ENCODE results near the gene TBC1D19.
"Not testable (repeated sequence)": the region's sequence is repeated elsewhere in the genome, so short reads cannot be mapped to it uniquely, and the experiment has no call there.

The TBC1D19 gene

DNA sequence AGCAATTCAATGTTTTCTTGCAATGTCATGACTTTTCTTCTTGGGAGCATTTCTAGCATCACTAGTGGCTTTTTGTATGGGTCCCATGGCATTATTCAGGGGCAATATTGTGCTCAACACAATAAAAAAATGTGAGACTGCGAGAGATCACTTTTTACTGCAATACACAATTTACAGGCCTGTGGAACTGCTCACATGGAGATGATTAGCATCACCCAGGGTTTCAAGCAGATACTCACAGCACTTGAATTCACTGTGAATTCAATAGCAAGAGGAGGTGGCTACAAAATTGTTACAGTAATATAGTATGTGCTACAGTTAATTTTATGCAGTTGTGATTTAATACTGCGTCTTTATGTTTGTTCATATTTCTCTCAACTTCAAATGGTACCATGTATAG is 50.4 kb downstream of the TBC1D19 start:
- TF ChIP-seq, protein P1, sequence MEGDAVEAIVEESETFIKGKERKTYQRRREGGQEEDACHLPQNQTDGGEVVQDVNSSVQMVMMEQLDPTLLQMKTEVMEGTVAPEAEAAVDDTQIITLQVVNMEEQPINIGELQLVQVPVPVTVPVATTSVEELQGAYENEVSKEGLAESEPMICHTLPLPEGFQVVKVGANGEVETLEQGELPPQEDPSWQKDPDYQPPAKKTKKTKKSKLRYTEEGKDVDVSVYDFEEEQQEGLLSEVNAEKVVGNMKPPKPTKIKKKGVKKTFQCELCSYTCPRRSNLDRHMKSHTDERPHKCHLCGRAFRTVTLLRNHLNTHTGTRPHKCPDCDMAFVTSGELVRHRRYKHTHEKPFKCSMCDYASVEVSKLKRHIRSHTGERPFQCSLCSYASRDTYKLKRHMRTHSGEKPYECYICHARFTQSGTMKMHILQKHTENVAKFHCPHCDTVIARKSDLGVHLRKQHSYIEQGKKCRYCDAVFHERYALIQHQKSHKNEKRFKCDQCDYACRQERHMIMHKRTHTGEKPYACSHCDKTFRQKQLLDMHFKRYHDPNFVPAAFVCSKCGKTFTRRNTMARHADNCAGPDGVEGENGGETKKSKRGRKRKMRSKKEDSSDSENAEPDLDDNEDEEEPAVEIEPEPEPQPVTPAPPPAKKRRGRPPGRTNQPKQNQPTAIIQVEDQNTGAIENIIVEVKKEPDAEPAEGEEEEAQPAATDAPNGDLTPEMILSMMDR (IDR thresholded peaks at IDR 0.05; ENCODE audit: low read depth, low read length), result no peak
- Histone ChIP-seq H3K4me3 (ENCODE audit: low read depth, low read length) (no peak overlapping the region), H3K27me3 (ENCODE audit: insufficient read depth, low read depth, severe bottlenecking) (no peaks in the 10 kb centered on the region), H3K9me3 (ENCODE audit: severe bottlenecking) (no peaks in the 10 kb centered on the region), H3K36me3 (no peaks in the 10 kb centered on the region; the same call in 1 of the 2 replicates), H3K27ac (no peak overlapping the region)
- no peak for DNase-seq

DNA sequence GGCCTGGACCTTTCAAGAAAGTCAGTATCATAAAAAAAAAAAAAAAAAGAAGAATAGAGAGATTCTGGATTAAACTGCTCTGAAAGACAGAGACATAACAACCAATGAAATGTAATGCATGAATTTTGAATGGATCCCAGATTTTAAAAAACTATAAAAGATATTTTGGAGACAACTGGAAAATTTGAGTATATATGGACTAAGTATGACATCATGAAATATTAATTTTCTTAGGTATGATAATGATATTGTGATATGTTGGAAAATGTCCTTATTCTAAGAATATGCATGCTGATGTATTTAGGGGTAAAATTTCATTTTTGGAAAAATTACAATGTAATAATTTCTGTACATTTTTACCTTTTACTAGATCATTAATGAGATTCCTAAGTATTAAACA is 52.6 kb downstream of the TBC1D19 start:
- Histone ChIP-seq H3K36me3 (no peaks in the 10 kb centered on the region; the same call in 1 of the 2 replicates), H3K27ac (no peak overlapping the region), H3K4me3 (ENCODE audit: low read depth, low read length) (no peak overlapping the region), H3K27me3 (ENCODE audit: insufficient read depth, low read depth, severe bottlenecking) (no peaks in the 10 kb centered on the region), H3K9me3 (ENCODE audit: severe bottlenecking) (no peaks in the 10 kb centered on the region)
- DNase-seq, result no peak
- TF ChIP-seq, protein P1 (IDR thresholded peaks at IDR 0.05; ENCODE audit: low read depth, low read length), result no peak

DNA sequence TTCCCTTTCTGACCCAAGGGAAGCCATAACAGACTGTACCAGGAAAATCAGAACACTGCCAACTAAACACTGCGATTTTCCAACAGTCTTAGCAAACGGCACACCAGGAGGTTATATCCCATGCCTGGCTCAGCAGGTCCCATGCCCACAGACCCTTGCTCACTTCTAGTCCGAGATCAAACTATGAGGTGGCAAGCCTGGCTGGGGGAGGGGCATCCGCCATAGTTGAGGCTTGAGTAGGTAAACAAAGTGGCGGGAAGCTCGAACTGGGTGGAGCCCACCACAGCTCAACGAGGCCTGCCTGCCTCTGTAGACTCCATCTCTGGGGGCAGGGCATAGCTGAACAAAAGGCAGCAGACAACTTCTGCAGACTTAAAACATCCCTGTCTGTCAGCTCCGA is 56.8 kb downstream of the TBC1D19 start:
- H3K36me3 ChIP-seq; H3K27me3 ChIP-seq (ENCODE audit: insufficient read depth, low read depth, severe bottlenecking); DNase-seq; H3K4me3 ChIP-seq (ENCODE audit: low read depth, low read length); H3K9me3 ChIP-seq (ENCODE audit: severe bottlenecking); H3K27ac ChIP-seq: not testable (repeated sequence)

DNA sequence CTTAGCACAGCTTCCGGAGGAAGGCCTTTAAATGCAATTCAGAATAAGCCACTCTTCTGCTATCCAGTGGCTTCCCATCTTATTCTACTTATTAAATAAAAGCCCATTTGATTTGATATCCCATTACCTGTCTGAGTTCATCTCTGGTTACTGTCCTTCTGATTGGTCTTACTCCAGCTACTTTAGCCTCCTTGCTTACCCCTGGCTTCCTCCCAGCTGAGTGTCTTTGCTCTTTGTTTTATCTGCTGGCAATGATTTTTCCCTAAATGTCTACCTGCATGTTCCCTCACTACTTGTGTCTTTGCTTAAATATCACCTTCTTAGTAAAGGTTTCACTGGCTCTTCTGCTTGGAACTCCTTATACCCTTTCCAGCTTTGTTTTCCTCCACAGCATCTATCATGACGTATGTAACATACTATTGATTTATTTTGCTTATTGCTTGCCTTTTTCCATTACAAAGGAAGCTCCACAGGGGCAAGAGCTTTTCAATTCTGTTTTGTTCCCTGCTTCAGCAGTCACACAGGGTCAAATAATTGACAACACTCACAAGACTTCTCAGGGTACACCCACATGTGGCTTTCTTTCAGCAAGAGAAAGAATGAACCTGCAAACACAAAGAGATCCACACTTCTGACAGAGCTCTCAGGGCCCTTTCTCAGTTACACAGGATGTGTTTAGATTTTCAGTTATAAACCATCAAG is 63.8 kb downstream of the TBC1D19 start:
- H3K27ac ChIP-seq, result no peak overlapping the region; the same call in 1 of the 2 replicates
- H3K36me3 ChIP-seq, result no peaks in the 10 kb centered on the region
- TF ChIP-seq, protein P1 (IDR thresholded peaks at IDR 0.05; ENCODE audit: low read depth, low read length), result no peak
- no peak for DNase-seq
- no peak overlapping the region for H3K4me3 ChIP-seq (ENCODE audit: low read depth, low read length)
- H3K9me3 ChIP-seq (ENCODE audit: severe bottlenecking), result no peaks in the 10 kb centered on the region
- H3K27me3 ChIP-seq (ENCODE audit: insufficient read depth, low read depth, severe bottlenecking), result no peaks in the 10 kb centered on the region

DNA sequence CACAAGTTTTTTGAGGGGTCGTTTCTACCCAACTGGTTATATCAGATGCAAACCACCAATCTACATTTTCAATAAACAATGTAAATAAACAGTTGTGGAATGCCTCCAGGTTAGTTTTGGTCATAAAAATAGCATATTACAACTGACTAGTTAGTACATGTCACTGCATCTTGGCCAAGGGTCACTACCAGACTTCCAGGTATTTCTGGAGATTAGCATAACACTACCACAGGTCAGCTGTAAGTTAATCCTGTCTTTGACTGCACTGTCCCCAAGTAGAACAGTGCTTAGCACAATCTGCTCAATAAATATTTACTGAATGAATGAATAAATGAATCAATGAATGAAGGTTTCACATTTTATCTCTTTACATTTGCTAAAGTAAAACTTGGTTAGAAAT is 64.4 kb downstream of the TBC1D19 start:
- no peak overlapping the region; the same call in 1 of the 2 replicates for H3K27ac ChIP-seq
- no peak overlapping the region for H3K4me3 ChIP-seq (ENCODE audit: low read depth, low read length)

DNA sequence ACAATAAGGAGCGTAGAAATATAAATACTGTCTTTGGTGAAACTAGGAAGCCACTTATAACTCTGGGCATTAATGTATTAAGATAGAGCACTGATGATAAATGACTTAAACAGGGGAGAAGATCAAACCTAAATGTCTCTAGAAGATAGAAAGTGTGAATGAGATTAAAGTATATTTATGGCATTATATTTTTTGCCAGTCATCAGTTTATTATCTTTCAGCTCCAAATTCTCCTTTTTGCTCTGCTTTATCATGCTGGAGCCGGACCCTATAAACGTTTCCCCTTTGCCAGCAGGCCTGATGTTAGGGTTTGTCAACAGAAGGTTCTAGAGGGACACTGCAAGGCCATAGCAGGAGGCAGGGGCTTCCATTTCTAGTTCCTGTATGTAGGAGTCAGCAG is 76.4 kb downstream of the TBC1D19 start:
- H3K27me3 ChIP-seq (ENCODE audit: insufficient read depth, low read depth, severe bottlenecking), result no peaks in the 10 kb centered on the region
- TF ChIP-seq, protein P1 (IDR thresholded peaks at IDR 0.05; ENCODE audit: low read depth, low read length), result no peak
- no peak for DNase-seq
- no peak overlapping the region for H3K27ac ChIP-seq
- H3K4me3 ChIP-seq (ENCODE audit: low read depth, low read length), result no peak overlapping the region
- H3K36me3 ChIP-seq, result no peaks in the 10 kb centered on the region
- H3K9me3 ChIP-seq (ENCODE audit: severe bottlenecking), result no peaks in the 10 kb centered on the region

More for the DNA sequence above, 64.4 kb downstream of the TBC1D19 start:
- Histone ChIP-seq H3K27me3 (ENCODE audit: insufficient read depth, low read depth, severe bottlenecking) (no peaks in the 10 kb centered on the region), H3K36me3 (no peaks in the 10 kb centered on the region), H3K9me3 (ENCODE audit: severe bottlenecking) (no peaks in the 10 kb centered on the region)
- DNase-seq, result no peak
- TF ChIP-seq, protein P1 (IDR thresholded peaks at IDR 0.05; ENCODE audit: low read depth, low read length), result no peak

Measured in WERI-Rb-1 (cell line).